Liver (tissue), 9 donors: ENCODE results near the gene CEP85L. TPM values are rescaled to one million over a fixed set of nuclear protein-coding genes. Genes with fewer than 3 reads are reported as not detected.

Source experiments
- DNase-seq: peaks from one replicate; pipeline ENCODE4 v3.0.0-alpha.2; 2017; ENCODE audit warnings: low spot score
- H3K27ac ChIP-seq, 2 donors: one replicate each; pipeline ENCODE4 v1.7.0; 2013; ENCODE audit warnings: inconsistent platforms in 2 of 2, low read length in 2 of 2, control low read depth in 1 of 2, low read depth in 1 of 2, mild to moderate bottlenecking in 1 of 2
- H3K27me3 ChIP-seq, 4 donors: one replicate each; pipeline versions ENCODE4 v1.6.1 to v1.7.0; 2013; ENCODE audit warnings: low read length in 3 of 4, inconsistent platforms in 1 of 4, mild to moderate bottlenecking in 1 of 4, moderate library complexity in 1 of 4; ENCODE audit not compliant: control insufficient read depth in 4 of 4, insufficient read depth in 4 of 4
- H3K36me3 ChIP-seq, 4 donors: one replicate each; pipeline versions ENCODE4 v1.6.1 to v1.7.0; 2013; ENCODE audit warnings: low read length in 3 of 4, mild to moderate bottlenecking in 3 of 4, low read depth in 1 of 4, moderate library complexity in 1 of 4; ENCODE audit not compliant: control insufficient read depth in 4 of 4, insufficient read depth in 3 of 4
- H3K4me1 ChIP-seq, 4 donors: one replicate each; pipeline versions ENCODE4 v1.6.1 to v1.7.0; 2013; ENCODE audit warnings: low read length in 3 of 4, mild to moderate bottlenecking in 3 of 4, moderate library complexity in 1 of 4; ENCODE audit not compliant: control insufficient read depth in 4 of 4, insufficient read depth in 4 of 4
- H3K4me3 ChIP-seq, 3 donors: one replicate each; pipeline versions ENCODE4 v1.6.1 to v1.7.0; 2013; ENCODE audit warnings: low read length in 3 of 3, control low read depth in 1 of 3, low read depth in 1 of 3, mild to moderate bottlenecking in 1 of 3
- H3K9ac ChIP-seq, 2 donors: one replicate each; pipeline ENCODE4 v1.7.0; 2013; ENCODE audit warnings: low read length in 2 of 2, mild to moderate bottlenecking in 2 of 2, moderate library complexity in 2 of 2, control low read depth in 1 of 2, low read depth in 1 of 2
- H3K9me3 ChIP-seq, 4 donors: one replicate each; pipeline versions ENCODE4 v1.6.1 to v1.7.0; 2013; ENCODE audit warnings: low read length in 3 of 4; ENCODE audit not compliant: control insufficient read depth in 4 of 4
- ATF3 ChIP-seq: IDR thresholded peaks from 2 replicates; pipeline ENCODE4 v1.6.1; 2016; ENCODE audit warnings: antibody characterized with exemption
- EGR1 ChIP-seq, 2 donors: IDR thresholded peaks; 2 replicates each; pipeline ENCODE4 v1.6.1; 2016 to 2018; ENCODE audit warnings: antibody characterized with exemption in 2 of 2, low read depth in 2 of 2
- FOXA1 ChIP-seq: IDR thresholded peaks from 2 replicates; pipeline ENCODE4 v1.6.1; 2016; ENCODE audit warnings: antibody characterized with exemption
- FOXA2 ChIP-seq: IDR thresholded peaks from 2 replicates; pipeline ENCODE4 v1.6.1; 2016; ENCODE audit warnings: antibody characterized with exemption
- HNF4A ChIP-seq, 2 donors: conservative IDR thresholded peaks; 2 replicates each; pipeline ENCODE4 v1.6.1; 2016; ENCODE audit warnings: antibody characterized with exemption in 2 of 2, mild to moderate bottlenecking in 2 of 2
- HNF4G ChIP-seq: IDR thresholded peaks from 2 replicates; pipeline ENCODE4 v1.6.1; 2016; ENCODE audit warnings: antibody characterized with exemption
- MAX ChIP-seq: IDR thresholded peaks from 2 replicates; pipeline ENCODE4 v1.6.1; 2016; ENCODE audit warnings: antibody characterized with exemption
- NR2F2 ChIP-seq: IDR thresholded peaks from 2 replicates; pipeline ENCODE4 v1.6.1; 2016; ENCODE audit warnings: antibody characterized with exemption
- RAD21 ChIP-seq, 2 donors: IDR thresholded peaks; 2 replicates each; pipeline ENCODE4 v1.6.1; 2016; ENCODE audit warnings: antibody characterized with exemption in 2 of 2, mild to moderate bottlenecking in 2 of 2
- REST ChIP-seq: IDR thresholded peaks from 2 replicates; pipeline ENCODE4 v1.6.1; 2016; ENCODE audit warnings: antibody characterized with exemption, mild to moderate bottlenecking
- RXRA ChIP-seq, 2 donors: IDR thresholded peaks; 2 replicates each; pipeline ENCODE4 v1.6.1; 2017 to 2018; ENCODE audit warnings: antibody characterized with exemption in 2 of 2, mild to moderate bottlenecking in 1 of 2
- SP1 ChIP-seq: IDR thresholded peaks from 2 replicates; pipeline ENCODE4 v1.6.1; 2018; ENCODE audit warnings: antibody characterized with exemption, mild to moderate bottlenecking
- YY1 ChIP-seq: IDR thresholded peaks from 2 replicates; pipeline ENCODE4 v1.6.1; 2016; ENCODE audit warnings: antibody characterized with exemption, mild to moderate bottlenecking
- ZBTB33 ChIP-seq: IDR thresholded peaks from 2 replicates; pipeline ENCODE4 v1.6.1; 2016; ENCODE audit warnings: antibody characterized with exemption
- WGBS: extraction: QIAGEN DNeasy Blood & Tissue Kit; methylation state at CpG from one replicate; pipeline ENCODE4 v1.1.7; 2013; 5-methylcytosine and 5-hydroxymethylcytosine counted together
- polyA plus RNA-seq, 2 donors: library from polyadenylated mRNA; stranded (reverse) in 1 of 2; unstranded in 1 of 2; fragments of 200-250 nt in 1 of 2; fragments of >200 nt in 1 of 2; fragmentation: Nextera tagmentation in 1 of 2; extraction: Ambion mirVana in 1 of 2; gene quantifications; one replicate each; pipeline versions ENCODE4 v1.2.1 to v1.2.3, GENCODE V29; 2013 to 2015
- total RNA-seq, 2 donors: library from RNA; depleted of rRNA; stranded (reverse); fragments of >200 nt; gene quantifications; one replicate each; pipeline ENCODE4 v1.2.3, GENCODE V29; 2014
- donor health status: healthy.
- donor health status: healthy.
- donor health status: healthy.
- donor health status: healthy.
- donor health status: healthy.

Gene CEP85L
- total and polyA plus RNA-seq, 4 donors, result 0.40 to 6.4 (median 2.3) TPM

GRCh38 chr6:118548136-118548535 lies 103.3 kb downstream of the CEP85L start, which contains the start of gene PLN:
Gene PLN, plus strand, starts transcription at chr6:118548296. Its CDS starts 10,626 bp downstream, at chr6:118558922.
- Histone ChIP-seq H3K4me3 (no peak within 1 kb of the TSS), H3K27me3 (no peaks in the 10 kb centered on the region), H3K36me3 (no peaks in the 10 kb centered on the region), H3K4me1 (peaks cover 0 to 8% (median 1%) of the 10 kb centered on the region in 4 donors), H3K27ac (no peak within 1 kb of the TSS), H3K9ac (no peak within 1 kb of the TSS), H3K9me3 (no peaks in the 10 kb centered on the region)
- 91% methylated on average over 3 of the region's 3 CpGs for WGBS
- no peak for TF ChIP-seq RAD21 (IDR thresholded peaks at IDR 0.05)
- no peak for TF ChIP-seq RXRA (IDR thresholded peaks at IDR 0.05)
- no peak for TF ChIP-seq REST
- no peak for TF ChIP-seq EGR1 (IDR thresholded peaks at IDR 0.05; ENCODE audit: low read depth in 2 of 2)
- no peak for TF ChIP-seq FOXA1
- TF ChIP-seq YY1, result no peak
- no peak for TF ChIP-seq MAX
- TF ChIP-seq SP1, result no peak
- DNase-seq, result no peak

- Histone ChIP-seq H3K9me3 (no peaks in the 10 kb centered on the region), H3K36me3 (no peaks in the 10 kb centered on the region), H3K9ac (no peak overlapping the region), H3K4me1 (peaks cover 0 to 8% (median 1%) of the 10 kb centered on the region in 4 donors), H3K4me3 (no peak overlapping the region), H3K27ac (no peak overlapping the region), H3K27me3 (no peaks in the 10 kb centered on the region)
- 66% methylated on average over 1 of the region's 1 CpG for WGBS
- TF ChIP-seq HNF4G (no peak), NR2F2 (no peak), YY1 (no peak), RAD21 (IDR thresholded peaks at IDR 0.05) (no peak), HNF4A (conservative IDR thresholded peaks at IDR 0.05) (no peak), ATF3 (no peak), FOXA2 (no peak), ZBTB33 (no peak), FOXA1 (no peak), REST (no peak), RXRA (IDR thresholded peaks at IDR 0.05) (no peak), EGR1 (IDR thresholded peaks at IDR 0.05; ENCODE audit: low read depth in 2 of 2) (no peak)
- DNase-seq, result no peak
These were observed 104.5 kb downstream of the CEP85L start for GRCh38 chr6:118546880-118547218.
